Right lobe of liver (tissue), 4 donors: ENCODE results near the gene SMIM22.

Experiments used
- POLR2A ChIP-seq: fragments of 450-650 bp; IDR thresholded peaks from one replicate; pipeline ENCODE4 v1.6.1; 2017; ENCODE audit warnings: antibody characterized with exemption, mild to moderate bottlenecking
- TF ChIP-seq, protein P1 (sequence below), 4 donors: fragments of 200-600 bp in 3 of 4; fragments of 450-650 bp in 1 of 4; IDR thresholded peaks; one replicate each; pipeline versions ENCODE4 v1.5.1 to v1.8.0; 2016 to 2022; ENCODE audit warnings: antibody characterized with exemption in 4 of 4, mild to moderate bottlenecking in 2 of 4
- donor health status: DM: no; HTN: no; CAD: no.
- donor health status: DM: no; HTN: no; CAD: no.
- donor health status: DM: no; HTN: yes; CAD: no.

DNA sequence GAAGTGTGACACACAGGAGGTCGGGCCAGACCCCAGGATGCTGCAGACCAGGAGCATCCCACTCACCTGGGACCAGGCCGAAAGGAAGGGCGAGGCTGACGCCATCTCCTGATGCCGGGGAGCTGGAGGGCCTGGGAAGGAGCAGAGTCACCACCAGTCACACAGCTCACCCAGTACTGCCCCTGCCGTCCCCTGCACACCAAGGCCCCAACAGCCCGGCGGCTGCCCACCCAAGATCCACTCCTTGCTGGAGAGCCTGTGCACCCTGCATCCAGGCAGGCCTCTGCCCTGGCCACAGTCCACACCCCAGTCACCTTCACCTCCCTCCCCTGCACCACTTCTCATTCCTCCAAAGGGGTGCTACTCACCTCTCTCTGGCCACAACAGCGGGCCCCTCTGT, 33.0 kb upstream of the SMIM22 start:
- no peak for TF ChIP-seq POLR2A
- TF ChIP-seq, protein P1, sequence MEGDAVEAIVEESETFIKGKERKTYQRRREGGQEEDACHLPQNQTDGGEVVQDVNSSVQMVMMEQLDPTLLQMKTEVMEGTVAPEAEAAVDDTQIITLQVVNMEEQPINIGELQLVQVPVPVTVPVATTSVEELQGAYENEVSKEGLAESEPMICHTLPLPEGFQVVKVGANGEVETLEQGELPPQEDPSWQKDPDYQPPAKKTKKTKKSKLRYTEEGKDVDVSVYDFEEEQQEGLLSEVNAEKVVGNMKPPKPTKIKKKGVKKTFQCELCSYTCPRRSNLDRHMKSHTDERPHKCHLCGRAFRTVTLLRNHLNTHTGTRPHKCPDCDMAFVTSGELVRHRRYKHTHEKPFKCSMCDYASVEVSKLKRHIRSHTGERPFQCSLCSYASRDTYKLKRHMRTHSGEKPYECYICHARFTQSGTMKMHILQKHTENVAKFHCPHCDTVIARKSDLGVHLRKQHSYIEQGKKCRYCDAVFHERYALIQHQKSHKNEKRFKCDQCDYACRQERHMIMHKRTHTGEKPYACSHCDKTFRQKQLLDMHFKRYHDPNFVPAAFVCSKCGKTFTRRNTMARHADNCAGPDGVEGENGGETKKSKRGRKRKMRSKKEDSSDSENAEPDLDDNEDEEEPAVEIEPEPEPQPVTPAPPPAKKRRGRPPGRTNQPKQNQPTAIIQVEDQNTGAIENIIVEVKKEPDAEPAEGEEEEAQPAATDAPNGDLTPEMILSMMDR (IDR thresholded peaks at IDR 0.05) = no peak
